NCI-H2227 (cell line): ENCODE results near the gene ZNF101.
A peak's percentile ranks its signal among the peaks of the same experiment; 100 is the strongest.

ENCODE experiments used
- DNase-seq: peaks from one replicate; lab custom pipeline; 2025; ENCODE audit not compliant: unreplicated experiment; lab: John Stamatoyannopoulos, UW

The ZNF101 gene

DNA sequence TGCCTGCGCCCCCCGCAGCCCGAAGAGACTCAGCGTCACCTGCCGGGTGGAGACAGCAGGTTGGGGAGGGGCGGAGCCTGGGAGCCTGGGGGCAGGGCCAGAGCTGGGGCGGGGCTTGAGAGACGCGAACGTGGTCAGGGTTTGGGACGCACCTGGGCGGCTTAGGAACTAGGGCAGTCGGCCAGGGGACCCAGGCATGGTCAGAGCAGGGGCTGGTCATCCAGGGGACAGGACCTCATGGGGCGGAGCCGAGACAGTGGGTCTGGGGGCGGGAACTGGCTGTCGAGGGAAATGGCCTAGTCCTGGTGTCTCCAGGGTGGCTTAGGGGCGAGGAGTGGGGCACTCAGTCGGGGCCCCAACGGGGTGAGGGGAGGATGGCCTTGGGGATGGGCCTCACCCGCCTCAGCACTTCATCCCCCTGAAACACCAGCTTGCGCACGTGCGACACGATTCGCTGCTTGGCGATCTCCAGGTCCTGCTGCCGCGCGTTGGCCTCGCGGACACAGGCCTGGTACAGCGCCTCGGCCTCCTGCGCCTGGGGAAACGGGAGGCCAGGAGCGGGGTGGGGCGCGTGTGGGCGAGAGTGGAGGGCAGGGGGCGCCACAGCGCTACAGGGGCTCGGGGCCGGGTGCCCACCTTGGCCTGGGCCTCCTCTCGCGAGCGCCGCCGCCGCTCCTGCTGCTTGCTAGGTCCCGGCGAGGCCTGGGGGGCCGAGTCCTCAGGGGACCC is 31.0 kb upstream of the ZNF101 start:
- DNase-seq, result no peak

GRCh38 chr19:19642506-19643157 is 26.0 kb upstream of the ZNF101 start:
- no peak for DNase-seq

GRCh38 chr19:19643158-19644053 is 25.2 kb upstream of the ZNF101 start, which contains the start of gene GMIP:
TSS of gene GMIP (minus strand) at chr19:19643657. CDS start at chr19:19643529, 128 bp downstream.
- DNase-seq, result peak; percentile 60

- no peak for DNase-seq
Observed at GRCh38 chr19:19644054-19644388, 24.6 kb upstream of the ZNF101 start.

GRCh38 chr19:19645233-19645870 is 23.3 kb upstream of the ZNF101 start:
- DNase-seq, result no peak

GRCh38 chr19:19647037-19647835 is 21.4 kb upstream of the ZNF101 start:
- DNase-seq, result no peak

DNA sequence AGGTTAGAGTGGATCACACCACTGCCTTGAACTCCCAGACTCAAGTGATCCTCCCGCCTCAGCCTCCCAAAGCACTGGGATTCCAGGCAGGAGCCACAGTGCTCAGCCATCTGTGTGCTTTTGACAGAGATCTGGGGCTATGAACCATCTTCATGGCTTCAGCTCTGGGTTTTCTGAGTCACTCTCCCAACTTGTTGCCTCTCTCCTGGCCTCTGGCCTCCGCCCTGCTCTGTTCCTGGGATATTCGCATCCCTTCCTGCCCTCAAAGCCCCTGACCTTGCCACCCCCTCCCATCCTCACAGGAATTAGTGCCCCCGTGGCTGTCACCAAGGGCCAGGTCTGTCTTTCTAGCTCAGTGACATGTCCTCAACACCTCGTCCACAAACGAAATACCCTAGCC is 19.5 kb upstream of the ZNF101 start:
- DNase-seq, result no peak

GRCh38 chr19:19649580-19649995 is 19.1 kb upstream of the ZNF101 start:
- DNase-seq, result no peak

GRCh38 chr19:19650331-19650730 is 18.3 kb upstream of the ZNF101 start:
- no peak for DNase-seq

DNA sequence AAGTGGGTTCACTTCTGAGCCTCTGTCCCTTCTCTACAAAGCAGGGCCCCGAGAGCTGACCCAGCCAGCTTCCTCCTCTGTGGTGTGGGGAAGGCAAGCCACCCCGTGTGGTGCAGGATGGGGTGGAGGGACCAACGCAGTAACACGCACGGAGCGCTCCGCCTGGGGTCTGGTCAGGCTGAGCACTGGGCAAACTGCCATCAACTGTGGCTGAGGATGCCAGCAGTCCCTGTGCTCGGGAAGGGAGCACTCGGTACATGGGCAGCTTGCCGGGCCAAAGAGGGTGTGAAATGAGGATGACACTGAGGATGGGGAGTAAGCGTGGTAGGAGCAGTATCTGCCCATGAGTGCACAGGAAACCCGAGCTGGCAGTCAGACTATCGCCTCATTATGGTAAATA is 17.6 kb upstream of the ZNF101 start:
- no peak for DNase-seq

DNA sequence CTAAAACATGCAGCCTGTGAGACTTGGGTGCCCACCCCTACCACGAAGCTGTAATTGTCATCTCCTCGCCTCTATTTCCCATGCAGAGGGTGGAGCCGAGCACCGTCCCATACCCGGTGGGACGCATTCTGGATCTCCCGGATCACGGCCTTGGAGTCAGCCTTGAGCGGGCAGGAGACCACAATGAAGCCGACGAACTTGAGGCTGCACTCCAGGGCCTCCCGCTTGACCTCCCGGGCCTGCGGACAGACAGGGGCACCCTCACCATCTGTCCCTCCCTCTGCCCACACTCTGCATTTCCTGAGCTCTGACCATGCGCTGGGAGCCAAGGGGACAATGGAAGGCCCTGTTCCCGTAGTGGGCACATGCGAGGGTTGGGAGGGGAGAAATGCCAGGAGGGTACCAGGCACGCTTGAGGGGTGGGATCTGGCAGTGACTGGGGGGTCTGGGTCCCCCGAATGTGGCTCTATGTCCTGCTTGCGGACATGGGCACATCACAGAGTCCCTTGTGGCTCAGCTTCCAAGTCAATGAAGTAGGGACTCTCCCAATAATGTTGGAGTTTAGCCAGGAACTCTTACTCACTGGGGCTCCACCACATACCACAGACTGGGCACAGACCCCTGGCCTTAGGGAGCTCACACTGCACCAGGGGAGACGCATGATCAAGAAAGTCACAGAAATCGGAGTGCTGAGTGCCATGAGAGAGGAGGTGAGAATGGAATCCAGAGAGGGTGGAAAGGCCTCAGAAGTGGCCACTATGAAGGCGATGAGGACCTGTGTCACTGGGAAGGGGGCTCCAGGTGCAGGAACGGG is 15.9 kb upstream of the ZNF101 start:
- no peak for DNase-seq

- DNase-seq, result no peak
Observed at GRCh38 chr19:19653597-19654147, 15.0 kb upstream of the ZNF101 start.

- no peak for DNase-seq
Observed at GRCh38 chr19:19654441-19654840, 14.2 kb upstream of the ZNF101 start.

DNA sequence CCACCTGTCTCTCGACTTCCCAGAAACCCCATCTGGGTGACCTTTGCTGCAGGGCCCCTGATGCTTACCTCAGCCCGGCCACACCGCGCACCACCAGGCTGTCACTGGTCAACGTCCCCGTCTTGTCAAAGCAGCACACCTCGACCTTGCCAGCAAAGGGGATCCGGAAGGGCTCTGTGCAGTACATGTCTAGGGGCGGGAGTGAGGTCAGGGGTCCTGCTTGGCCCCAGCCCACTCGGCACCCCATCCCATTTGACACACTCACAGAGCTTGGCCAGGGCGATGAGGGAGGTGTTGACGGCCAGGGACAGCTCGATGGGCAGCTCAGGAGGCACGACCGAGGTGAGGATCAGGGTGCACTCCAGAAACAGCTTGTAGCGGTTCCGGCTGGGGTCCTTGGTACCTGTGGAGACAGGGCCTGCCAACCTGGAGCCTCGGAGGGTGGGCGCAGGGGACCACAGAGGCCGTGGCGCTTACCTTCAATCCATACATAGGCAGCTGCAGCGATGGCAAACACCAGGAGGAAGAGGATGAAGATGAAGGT is 13.5 kb upstream of the ZNF101 start:
- no peak for DNase-seq

DNA sequence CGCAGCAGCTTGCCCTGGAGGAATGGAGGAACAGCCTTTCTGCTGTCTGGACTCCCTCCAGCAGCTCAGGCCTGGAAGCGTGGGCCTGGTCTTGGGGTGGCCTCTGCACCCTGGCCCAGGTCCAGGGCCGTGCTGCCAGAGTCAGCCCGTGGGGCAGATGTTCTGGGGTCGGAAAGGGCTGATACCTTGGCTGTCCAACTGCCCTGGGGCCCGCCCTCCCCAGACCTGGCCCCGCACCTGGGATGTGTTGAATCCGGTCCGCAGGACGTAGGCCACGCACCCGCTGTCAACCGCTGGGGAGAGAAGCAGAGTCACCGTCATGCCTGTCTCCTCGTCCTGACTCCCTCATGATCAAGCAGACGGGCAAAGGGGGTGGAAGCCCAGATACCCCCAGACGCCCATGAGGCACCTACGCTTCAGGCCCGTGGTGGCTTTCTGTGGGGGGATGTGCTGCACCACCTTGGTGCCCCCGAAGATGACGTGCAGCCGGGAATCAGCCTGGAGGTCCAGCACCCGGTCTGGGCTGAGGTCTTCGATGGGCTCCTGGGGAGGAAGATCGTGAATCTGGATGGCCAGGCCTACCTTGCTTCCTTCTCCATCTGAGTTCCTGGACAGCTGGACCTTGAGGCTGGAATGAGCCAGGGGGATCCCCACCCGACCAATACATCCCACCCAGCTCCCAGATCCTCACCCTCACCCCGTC is 12.8 kb upstream of the ZNF101 start:
- no peak for DNase-seq

GRCh38 chr19:19656451-19657396 is 11.9 kb upstream of the ZNF101 start:
- no peak for DNase-seq

DNA sequence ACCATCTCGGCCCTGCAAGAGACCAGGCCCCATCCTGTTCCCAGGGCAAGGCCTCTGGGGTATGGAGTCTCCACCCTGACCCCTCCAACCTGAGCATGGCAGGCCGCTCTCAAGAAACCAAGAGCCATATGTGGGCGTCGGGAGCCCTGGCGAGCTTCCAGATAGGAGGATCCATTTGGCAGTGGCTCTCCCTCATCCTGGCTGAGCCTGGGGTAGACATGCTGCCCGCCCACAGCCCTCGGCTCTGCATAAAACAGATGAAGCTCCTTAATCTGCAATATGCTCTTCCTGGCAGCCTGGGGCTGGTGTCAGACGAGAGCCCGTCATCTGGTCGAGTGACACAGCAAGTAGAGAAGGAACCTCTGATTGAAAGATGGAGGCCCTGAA is 11.2 kb upstream of the ZNF101 start:
- DNase-seq, result no peak
